Activated CD8-positive, alpha-beta memory T cell treated with anti-CD3 and anti-CD28 coated beads for 36 hours (primary cell): ENCODE results near the gene CCDC85C. TPM values are rescaled to one million over a fixed set of nuclear protein-coding genes. Genes with fewer than 3 reads are reported as not detected.

Source experiments
- CTCF ChIA-PET: fragments of 350-600 bp; sonication (Branson Sonifier 250); formaldehyde crosslinking; loops from one replicate; lab custom pipeline; 2021; ENCODE audit warnings: antibody characterized with exemption; lab: Charles Lee
- POLR2A ChIA-PET: fragments of 350-600 bp; sonication (Branson Sonifier 250); formaldehyde crosslinking; loops from one replicate; lab custom pipeline; 2021; ENCODE audit warnings: antibody characterized with exemption; lab: Charles Lee
- total RNA-seq, 2 experiments: library from RNA; stranded (reverse); gene quantifications; one replicate each; pipeline ENCODE4 v1.2.3, GENCODE V29; 2021

Gene CCDC85C
- total RNA-seq, 2 experiments from 2014 or later, result 4.7 to 5.5 TPM

DNA sequence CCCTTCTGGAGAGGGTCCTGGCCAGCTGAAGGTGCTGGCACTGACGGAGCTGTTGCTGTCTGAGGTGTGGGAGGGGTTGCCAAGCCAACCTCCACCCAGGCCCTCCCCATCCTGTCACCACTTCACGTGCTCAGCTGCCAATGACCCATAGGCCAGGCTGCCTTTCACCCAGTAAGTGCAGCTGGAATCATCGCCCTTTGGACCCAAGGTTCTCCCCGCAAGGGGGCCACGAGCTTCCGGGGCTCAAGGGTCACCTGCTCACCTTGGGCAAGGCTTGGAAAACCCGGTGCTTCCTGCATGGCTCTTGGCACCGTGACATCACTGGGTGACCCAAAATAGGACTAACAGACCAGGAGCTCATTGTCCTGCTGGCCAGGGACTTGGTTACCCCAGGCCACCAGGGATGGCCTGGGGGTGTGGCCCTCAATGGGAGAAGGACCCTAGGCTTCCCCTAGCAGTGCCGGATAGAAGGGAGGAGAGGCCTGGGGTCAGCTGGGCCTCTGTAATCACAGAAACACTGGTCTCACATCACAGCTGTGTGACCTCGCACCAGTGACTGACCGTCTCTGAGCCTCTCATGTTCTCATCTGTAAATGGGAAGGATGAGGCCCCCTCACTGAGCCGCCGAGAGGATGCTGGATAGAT, 51.3 kb downstream of the CCDC85C start:
- POLR2A ChIA-PET, result no interaction called here
- CTCF ChIA-PET, result no interaction called here

DNA sequence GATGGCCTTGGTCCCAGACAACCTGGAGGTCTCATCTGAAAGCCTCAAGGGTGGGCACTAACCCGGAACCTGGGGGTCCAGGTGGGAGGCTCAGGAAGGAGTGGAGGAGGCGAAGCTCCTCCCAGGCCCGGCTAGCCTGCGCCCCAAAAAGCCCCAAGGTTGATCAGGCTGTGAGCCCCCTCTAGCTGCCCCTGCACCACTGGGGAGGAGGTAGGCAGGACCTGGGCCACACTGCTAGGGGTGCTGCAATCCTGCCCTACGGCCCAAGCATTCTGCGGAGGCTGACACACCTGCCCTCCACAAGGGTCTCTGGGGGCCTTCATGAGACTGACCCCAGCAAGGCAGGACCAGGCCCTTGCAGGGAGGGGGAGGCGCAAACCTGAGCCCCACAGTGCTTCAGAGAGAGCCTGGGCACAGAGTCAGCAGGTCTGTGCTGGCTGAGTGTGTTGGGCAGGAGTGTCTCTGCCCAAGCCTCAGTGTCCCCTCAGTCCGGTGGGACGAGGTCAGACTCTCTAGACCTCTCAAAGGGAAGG, 51.9 kb downstream of the CCDC85C start:
- ChIA-PET CTCF (no interaction called here), POLR2A (no interaction called here)

DNA sequence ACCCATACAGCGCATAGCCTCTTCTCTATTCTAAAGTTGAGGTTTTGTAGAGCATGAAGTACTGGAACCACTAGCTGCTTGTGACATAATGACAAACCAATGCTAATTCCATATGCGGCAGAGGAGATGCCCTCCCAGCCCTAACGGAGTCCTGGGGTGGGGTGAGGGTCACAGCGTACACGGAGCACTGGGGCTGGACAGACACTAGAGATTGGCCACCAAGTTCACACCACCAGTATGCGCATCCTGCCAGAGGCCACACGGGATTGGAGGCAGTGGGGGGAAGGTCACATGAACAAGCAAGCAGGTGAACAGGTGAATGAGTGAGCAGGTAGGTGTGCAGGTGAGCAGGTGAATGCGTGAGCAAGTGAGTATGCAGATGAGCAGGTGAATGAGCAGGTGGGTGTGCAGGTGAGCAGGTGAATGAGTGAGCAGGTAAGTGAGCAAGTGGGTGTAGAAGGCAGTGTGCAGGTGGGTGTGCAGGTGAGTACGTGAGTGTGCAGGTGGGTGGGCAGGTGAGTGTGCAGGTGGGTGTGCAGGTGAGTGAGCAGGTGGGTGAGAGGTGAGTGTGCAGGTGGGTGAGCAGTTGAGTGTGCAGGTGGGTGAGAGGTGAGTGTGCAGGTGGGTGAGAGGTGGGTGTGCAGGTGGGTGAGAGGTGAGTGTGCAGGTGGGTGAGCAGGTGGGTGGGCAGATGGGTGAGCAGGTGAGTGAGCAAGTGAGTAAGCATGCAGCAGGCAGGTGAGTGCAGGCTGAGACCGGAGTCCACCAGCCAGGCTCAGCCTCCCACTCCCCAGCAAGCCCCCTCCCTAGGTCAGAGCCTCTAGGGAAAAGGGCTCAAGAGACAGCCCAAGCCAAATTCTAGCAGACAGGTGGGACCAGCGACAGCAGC, 52.7 kb downstream of the CCDC85C start:
- ChIA-PET POLR2A (no interaction called here), CTCF (interaction anchor here (0.6 kb wide), 1 partner anchor 333 kb away, joined by 4 read pairs; no protein-coding TSS in a partner anchor)

DNA sequence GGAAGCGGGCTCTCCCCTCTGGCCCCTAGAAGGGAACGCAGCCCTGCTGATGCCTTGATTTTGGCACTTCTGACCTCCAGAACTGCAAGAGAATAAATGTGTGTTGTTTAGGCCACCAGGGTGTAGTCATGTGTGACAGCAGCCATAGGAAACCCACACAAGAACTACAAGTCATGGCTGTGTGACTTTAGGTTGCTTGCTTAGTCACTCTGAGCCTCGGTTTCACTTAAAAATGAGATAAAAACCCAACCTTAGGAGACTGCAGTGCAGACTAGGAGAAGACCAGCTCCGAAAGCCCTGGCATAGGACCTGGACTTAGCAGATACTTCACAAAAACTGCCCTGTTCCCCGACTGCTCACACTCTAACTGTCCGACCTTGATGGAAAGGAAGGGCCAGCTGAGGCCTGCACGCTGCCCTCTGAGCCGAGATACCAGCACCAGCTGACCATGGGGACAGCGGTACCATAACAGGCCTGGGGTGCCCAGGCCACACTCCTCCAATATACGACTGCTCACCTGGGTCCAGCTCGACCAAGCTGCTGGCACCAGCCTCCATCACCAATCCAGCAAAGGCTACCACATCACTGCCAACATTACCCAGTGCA, 53.5 kb downstream of the CCDC85C start:
- CTCF ChIA-PET, result interaction anchor here (0.6 kb wide), 1 partner anchor 332 kb away, joined by 4 read pairs; no protein-coding TSS in a partner anchor
- POLR2A ChIA-PET, result no interaction called here

DNA sequence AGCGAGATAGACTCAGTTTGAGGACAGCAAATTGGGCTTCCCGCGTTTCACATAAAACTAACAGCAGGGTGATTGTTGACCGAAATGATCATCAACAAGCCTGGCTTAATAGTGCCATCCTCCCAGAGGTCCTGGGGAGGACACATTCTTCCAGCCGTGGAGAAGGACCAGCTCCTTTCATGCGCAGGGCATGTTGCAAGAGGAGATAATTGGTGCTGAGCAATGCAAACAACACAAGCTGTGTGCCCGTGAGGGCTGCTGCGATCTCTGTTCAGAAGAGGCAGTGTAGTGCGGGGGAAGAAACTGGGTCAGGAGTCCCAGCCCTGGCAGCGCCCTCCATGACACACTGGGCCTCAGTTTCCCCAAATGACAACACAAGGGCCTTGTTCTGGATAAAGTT, 54.3 kb downstream of the CCDC85C start:
- ChIA-PET POLR2A (no interaction called here), CTCF (interaction anchor here (0.6 kb wide), 1 partner anchor 31 kb away, joined by 3 read pairs; no protein-coding TSS in a partner anchor)

DNA sequence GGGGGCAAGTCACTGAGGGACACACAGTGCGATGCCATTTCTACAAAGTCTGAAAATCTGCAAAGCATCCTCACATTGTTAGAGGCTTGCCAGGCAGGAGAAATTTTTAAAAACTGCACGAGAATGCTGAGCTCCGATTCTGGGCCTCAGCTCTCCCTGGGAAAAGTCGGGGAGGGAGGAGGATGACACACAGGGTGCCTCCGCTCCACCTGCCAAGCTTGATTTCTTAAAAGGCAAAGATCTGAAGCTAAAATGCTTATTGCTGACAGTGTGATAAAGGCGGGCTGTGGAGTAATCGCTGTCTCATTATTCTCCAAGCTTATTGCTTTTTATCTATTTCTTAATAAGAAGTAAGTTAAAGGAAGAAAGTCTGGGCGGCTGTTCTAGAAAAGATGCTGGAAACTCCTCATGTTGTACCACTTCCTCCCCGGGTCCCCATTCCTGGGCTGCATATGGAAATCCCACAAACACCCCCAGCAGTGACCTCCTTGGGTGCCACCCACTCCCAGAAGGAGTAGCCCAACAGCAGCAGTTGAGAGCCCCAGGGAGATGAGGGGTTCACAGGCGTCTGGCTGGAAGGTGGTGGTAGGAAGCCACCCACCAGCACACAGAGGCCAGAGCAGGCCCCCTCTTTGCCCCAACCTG, 55.0 kb downstream of the CCDC85C start:
- CTCF ChIA-PET, result interaction anchor here (0.6 kb wide), 1 partner anchor 30 kb away, joined by 3 read pairs; no protein-coding TSS in a partner anchor
- POLR2A ChIA-PET, result no interaction called here

DNA sequence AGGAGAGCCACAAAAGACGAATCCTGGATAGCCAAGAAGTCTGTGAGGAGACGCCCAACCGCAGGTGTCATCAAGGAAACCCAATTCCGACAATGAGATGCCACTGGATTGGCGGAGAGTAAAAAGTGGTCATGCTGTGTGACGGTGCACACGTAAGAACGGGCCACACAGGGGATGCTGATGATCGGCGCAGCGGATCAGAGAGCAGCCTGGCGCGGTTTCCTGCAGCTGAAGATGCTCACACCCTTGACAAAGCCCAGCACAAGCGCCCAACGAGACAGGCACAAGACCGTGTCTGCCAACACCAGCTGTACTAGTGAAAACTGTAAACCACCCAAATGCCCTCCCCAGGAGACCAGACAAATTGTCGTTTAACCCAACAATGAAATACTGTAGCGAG, 55.8 kb downstream of the CCDC85C start:
- CTCF ChIA-PET, result no interaction called here
- POLR2A ChIA-PET, result no interaction called here

DNA sequence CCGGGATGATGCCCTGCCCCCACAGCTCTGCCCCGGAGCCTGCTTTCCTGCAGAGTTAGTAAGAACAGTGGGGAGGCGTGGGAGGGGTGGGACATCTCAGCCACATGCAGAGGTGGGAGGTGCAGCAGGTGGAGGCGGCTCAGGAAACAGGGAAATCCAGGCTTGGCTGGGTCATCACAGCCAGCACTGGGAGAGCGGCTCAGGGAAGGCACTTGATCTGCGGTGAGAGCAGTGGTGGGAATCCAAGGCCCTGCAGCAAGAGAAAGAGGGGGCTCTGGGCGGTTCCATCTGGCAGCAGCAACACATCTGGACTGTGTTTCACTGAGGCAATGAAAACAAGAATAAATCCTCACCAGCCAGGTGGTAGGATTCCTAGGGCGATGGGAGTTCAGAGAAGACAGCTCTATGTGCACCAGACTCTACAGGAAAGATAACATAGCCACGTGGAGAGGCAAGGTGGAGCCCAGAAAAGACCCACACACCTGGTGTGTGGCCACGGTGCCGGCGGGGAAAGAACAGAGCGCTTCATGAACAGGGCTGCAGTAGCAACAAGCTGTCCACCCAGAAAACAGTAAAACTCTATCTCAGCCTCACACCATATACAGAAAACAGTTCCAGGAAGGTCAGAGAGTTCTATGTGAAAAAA, 57.6 kb downstream of the CCDC85C start:
- ChIA-PET POLR2A (no interaction called here), CTCF (interaction anchor here (1.2 kb wide), 1 partner anchor 64 kb away, joined by 3 read pairs; no protein-coding TSS in a partner anchor)

DNA sequence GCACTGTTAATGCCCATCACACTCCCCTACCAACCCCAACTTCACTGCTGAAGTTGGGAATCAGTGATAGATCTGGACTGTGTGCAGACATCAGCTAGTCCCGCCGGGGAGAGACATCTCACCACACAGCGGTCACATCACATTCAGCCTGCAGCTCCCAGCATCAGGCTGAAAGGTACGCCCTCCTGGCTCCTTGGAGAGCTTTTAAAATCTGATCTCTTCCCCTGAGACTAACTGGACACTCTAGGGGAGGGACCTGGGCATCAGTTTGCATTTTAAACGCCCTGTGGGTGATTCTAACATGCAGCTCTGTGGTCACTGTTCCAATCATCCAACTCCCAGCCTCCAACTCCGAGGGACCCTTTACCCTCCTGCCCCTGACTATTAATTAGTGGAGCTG, 58.4 kb downstream of the CCDC85C start:
- POLR2A ChIA-PET, result no interaction called here
- CTCF ChIA-PET, result interaction anchor here (0.5 kb wide), 1 partner anchor 49 kb away, joined by 3 read pairs; no protein-coding TSS in a partner anchor

DNA sequence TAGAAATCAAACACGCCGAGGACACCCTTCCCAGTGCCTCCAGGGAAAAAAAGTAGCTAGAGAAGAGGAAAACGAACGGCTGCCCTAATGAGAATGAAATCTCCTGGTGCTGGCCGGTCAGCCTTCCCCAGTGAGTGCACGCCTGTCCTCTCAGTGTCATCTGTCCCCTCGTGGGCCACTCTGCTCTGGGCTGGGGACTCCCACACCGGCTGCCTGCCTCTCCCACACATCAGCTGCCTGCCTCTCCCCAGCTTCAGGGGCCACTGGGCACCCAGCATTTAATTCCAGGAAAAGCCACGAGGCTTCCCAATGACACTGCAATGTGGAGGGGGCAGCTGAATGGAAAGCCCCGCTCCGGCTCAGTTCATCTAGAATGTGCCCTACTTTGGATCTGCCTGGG, 59.0 kb downstream of the CCDC85C start:
- ChIA-PET POLR2A (no interaction called here), CTCF (interaction anchor here (0.5 kb wide), 1 partner anchor 49 kb away, joined by 3 read pairs; no protein-coding TSS in a partner anchor)

DNA sequence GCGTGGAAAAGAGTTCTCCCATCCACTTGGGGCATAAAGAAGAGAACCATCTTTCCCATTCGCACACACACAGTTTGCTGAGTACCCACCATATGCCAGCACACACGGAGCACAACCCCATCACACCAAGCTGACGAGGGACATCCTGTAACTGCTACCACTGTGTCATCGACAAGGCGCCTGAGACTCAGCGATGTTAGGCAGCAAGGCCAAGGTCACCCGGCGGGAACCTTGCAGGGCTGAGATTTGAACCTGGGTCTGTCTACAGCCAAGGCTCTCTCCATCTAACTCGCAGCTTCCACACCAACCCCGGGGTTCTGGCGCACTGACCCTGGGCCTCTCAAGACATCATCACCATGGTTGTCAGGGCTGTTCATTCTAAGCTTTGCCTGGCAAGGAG, 60.0 kb downstream of the CCDC85C start:
- ChIA-PET POLR2A (no interaction called here), CTCF (no interaction called here)

DNA sequence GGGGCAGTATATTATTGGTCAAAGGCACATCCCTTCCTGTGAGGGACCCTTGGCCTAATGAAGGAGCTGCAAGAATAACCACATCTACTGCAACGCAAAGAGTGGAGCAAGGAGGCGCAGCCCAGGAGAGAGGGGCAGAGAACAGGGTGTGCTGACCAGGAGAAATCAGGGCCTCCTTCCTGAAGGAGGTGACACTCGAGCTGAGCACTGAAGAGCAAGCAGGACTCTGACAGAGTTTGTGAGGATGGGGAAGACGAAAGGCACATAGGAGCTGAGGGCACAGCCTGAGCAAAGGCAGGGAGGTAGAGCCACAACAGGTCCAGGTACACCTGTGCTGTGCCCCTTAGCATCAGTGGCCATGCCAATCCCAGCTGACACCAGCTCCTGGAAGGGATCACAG, 60.6 kb downstream of the CCDC85C start:
- ChIA-PET POLR2A (no interaction called here), CTCF (no interaction called here)

DNA sequence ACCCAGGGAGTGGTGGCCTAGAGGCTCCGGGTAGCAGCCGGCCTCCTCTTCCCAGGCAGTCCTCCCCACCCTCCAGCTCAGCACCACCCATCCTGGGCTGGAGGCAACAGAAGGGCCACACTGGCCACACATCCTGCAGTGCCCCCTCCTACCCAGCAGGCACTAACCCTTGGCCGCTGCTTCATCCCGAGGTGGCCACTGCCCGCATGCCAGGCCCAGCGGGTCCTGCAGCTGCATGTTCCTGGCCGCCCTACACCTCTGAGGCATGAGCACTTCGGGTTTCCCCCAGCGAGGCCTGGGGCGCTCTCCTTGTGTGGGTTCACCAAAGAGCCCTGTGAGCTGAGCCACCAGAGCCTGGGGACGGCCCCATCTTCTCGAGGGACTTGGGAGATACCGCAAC, 61.4 kb downstream of the CCDC85C start:
- CTCF ChIA-PET, result no interaction called here
- POLR2A ChIA-PET, result no interaction called here

DNA sequence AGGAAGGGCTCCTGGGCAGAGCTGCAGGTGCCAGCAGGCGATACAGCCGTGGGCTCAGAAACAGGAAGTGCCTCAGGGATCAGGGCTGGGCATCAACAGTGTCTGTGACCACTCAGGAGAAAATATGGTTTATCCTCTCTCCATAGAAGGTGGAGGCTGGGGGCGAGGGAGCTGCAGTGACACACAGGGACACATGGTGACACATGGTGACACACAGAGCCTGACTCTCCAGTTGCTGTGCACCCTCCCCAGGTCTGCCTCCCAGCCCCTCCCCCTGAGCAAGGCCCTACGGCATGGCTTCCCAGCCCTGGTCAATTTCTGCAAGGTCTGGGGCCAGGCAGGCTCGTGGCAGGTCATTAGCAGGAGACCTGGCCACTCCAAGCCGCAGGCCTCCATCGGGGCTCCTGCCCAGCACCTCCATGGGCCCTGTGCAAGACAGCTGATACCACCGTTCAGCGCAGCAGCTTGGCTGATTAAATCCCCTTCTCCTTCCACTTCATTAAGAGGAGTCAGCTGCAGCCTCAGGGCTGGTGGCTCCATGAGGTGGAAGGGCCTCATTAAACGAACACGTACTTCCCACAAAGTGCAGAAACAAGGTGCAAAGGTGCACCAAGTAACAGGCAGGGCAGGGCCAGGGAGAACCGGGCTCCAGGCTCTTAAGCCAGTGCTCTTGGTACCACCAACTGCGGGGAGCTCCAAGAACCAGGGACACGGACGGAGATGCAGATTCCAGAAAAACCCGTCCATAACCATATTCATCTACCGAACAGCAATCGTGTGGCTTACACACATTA, 62.1 kb downstream of the CCDC85C start:
- POLR2A ChIA-PET, result no interaction called here
- CTCF ChIA-PET, result no interaction called here

DNA sequence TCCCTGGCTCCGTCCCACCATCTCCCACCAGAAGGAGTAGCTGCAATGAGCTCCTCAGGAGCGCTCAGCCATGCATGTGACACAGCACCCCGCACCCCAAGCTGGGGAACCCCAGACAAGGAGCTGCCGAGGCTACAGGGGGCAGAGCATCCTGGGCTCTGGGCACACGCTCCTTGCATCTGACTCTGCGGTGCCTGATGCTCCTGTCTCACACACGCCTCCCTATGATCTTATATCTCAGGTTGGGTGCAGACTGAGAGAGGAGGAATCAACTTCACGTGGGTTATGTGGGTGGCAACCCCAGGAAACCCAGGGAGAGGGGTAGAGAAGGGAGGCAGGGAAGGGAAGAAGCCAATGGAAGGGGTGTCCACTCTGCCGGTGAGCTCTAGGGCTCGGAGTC, 62.8 kb downstream of the CCDC85C start:
- POLR2A ChIA-PET, result no interaction called here
- CTCF ChIA-PET, result no interaction called here

DNA sequence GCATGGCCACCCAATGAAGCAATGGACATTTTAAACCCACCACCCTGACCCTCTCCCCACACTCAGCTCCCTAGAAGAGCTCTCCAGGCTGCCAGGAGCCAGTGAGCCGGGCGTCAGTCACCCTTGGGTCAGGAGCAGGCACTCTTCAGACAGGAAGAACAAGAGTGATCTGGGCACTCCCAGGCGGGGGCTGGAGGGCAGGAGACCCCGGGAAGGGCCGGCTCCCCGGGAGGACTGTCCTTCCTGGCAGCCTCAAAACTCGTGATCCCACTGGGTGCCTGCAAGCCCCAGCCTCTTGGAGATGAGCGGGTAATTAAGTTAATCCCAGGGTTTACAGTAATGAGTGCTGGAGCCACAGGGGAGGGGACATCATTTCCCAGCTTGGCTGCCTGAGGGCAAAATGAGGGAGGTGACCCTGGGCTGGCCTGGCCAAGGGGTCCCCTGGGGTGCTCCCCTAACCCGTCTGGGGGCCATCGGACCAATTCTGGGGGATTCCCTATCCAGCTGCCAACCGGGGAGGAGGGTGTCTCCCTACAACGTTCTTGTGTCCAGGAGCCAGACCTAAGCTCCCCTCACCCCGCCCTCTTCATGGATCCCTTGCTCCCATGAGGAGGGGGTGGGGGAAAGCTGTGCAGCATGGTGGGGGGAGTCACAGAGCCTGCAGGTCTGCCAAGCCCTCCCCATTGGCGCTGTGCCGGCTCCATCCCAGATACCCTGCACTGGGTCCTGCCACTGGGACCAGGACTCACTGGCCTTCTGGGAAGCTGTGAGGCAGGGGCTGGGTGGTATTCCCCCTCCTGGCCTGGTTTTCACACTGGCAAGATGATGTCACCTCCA, 63.6 kb downstream of the CCDC85C start:
- ChIA-PET CTCF (no interaction called here), POLR2A (no interaction called here)

DNA sequence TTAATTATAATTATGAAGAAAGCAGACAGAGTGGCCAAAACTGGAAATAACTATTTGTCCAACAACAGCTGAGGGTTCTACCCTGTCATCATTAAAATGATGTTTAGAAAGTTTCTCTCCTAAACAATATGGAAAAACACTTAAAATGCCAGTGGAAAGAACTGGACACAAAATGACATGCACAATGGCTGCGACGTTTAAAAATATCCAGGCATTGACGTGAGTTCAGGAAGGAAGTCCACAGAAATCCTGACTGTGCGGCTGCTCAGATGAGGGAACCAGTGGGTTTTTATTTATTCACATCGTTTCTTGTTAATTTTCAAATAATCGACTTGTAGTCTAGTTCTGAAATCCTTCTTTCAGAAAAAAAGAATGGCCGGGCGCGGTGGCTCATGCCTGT, 64.5 kb downstream of the CCDC85C start:
- POLR2A ChIA-PET, result no interaction called here

More for the DNA sequence above, 64.5 kb downstream of the CCDC85C start:
- CTCF ChIA-PET, result no interaction called here
